Calu3 (cell line): ENCODE measurements around the gene C12orf56. TPM values are rescaled to one million over a fixed set of nuclear protein-coding genes. Genes with fewer than 3 reads are reported as not detected.
"Not testable (repeated sequence)": the region's sequence is repeated elsewhere in the genome, so short reads cannot be mapped to it uniquely, and the experiment has no call there.

Experiments used
- BruUV-seq: library from RNA; stranded (reverse); fragments of 400-500 nt; replicated peaks from 2 replicates; lab custom pipeline; 2021; lab: Mats Ljungman, UMichigan
- CTCF ChIA-PET: fragments of 300-600 bp; sonication (Branson Sonifier 250); formaldehyde crosslinking; loops from one replicate; lab custom pipeline; 2022; ENCODE audit warnings: antibody characterized with exemption; lab: Charles Lee
- DNase-seq: peaks from one replicate; pipeline ENCODE4 v3.0.0; 2022
- H3K27ac Mint-ChIP-seq: one replicate; pipeline ENCODE4 v1.8.0; 2022; ENCODE audit warnings: mixed read lengths; ENCODE audit not compliant: unreplicated experiment
- H3K27me3 Mint-ChIP-seq: one replicate; pipeline ENCODE4 v1.8.0; 2022; ENCODE audit warnings: mixed read lengths; ENCODE audit not compliant: unreplicated experiment
- H3K36me3 Mint-ChIP-seq: one replicate; pipeline ENCODE4 v1.8.0; 2022; ENCODE audit warnings: mild to moderate bottlenecking, moderate library complexity, mixed read lengths; ENCODE audit not compliant: insufficient read depth, unreplicated experiment
- H3K4me1 Mint-ChIP-seq: one replicate; pipeline ENCODE4 v1.8.0; 2022; ENCODE audit warnings: mild to moderate bottlenecking, low read depth, mixed read lengths; ENCODE audit not compliant: unreplicated experiment
- H3K4me3 Mint-ChIP-seq: one replicate; pipeline ENCODE4 v1.8.0; 2022; ENCODE audit warnings: mild to moderate bottlenecking, low read depth, moderate library complexity, mixed read lengths; ENCODE audit not compliant: unreplicated experiment
- H3K9me3 Mint-ChIP-seq: one replicate; pipeline ENCODE4 v1.8.0; 2022; ENCODE audit warnings: low read depth, mixed read lengths; ENCODE audit not compliant: unreplicated experiment
- CTCF ChIP-seq: fragments of 200-600 bp; IDR thresholded peaks from one replicate; pipeline ENCODE4 v1.8.0; 2022; ENCODE audit warnings: antibody characterized with exemption; ENCODE audit not compliant: unreplicated experiment
- intact Hi-C: fragments of 100-400 bp; cut with micrococcal nuclease; formaldehyde crosslinking; loops from one replicate; pipeline ENCODE4 v1.10.0; 2022; ENCODE audit not compliant: unreplicated experiment
- total RNA-seq: library from RNA; stranded (reverse); gene quantifications from 2 replicates; pipeline ENCODE4 v1.2.3, GENCODE V29; 2022

Gene C12orf56
- total RNA-seq, 1 experiment from 2014 or later, result 4.7 TPM

- Mint-ChIP-seq H3K36me3 (no peaks in the 10 kb centered on the region), H3K27me3 (no peaks in the 10 kb centered on the region), H3K27ac (no peak overlapping the region), H3K4me3 (no peak overlapping the region), H3K9me3 (no peaks in the 10 kb centered on the region), H3K4me1 (no peaks in the 10 kb centered on the region)
- TF ChIP-seq CTCF, result no peak
- DNase-seq, result no peak
- intact Hi-C loops, result no loop called here
- CTCF ChIA-PET, result no interaction called here
- BruUV-seq, result no TSS peak
Observed at GRCh38 chr12:64332296-64332695, 58.3 kb downstream of the C12orf56 start.

- BruUV-seq, H3K4me1 Mint-ChIP-seq, H3K4me3 Mint-ChIP-seq, H3K36me3 Mint-ChIP-seq, H3K27ac Mint-ChIP-seq, intact Hi-C loops, H3K9me3 Mint-ChIP-seq, H3K27me3 Mint-ChIP-seq, DNase-seq, CTCF ChIA-PET: not testable (repeated sequence)
Observed at GRCh38 chr12:64329031-64329710, 61.4 kb downstream of the C12orf56 start.

GRCh38 chr12:64325055-64325454 is 65.5 kb downstream of the C12orf56 start:
- no peaks in the 10 kb centered on the region for H3K4me1 Mint-ChIP-seq
- no peak overlapping the region for H3K4me3 Mint-ChIP-seq
- no peak for DNase-seq
- BruUV-seq, result no TSS peak
- H3K36me3 Mint-ChIP-seq, result no peaks in the 10 kb centered on the region
- intact Hi-C loops, result no loop called here
- no peaks in the 10 kb centered on the region for H3K9me3 Mint-ChIP-seq
- CTCF ChIA-PET, result no interaction called here
- H3K27ac Mint-ChIP-seq, result no peak overlapping the region
- H3K27me3 Mint-ChIP-seq, result no peaks in the 10 kb centered on the region
- TF ChIP-seq CTCF, result no peak

GRCh38 chr12:64323476-64324225 is 66.9 kb downstream of the C12orf56 start:
- intact Hi-C loops, result no loop called here
- no TSS peak for BruUV-seq
- CTCF ChIA-PET, result interaction anchor here (1.3 kb wide), 1 partner anchor 12 kb away, joined by 5 read pairs; no protein-coding TSS in a partner anchor

More at GRCh38 chr12:64323476-64324225, 66.9 kb downstream of the C12orf56 start:
- Mint-ChIP-seq H3K4me1 (no peaks in the 10 kb centered on the region), H3K27ac (no peak overlapping the region), H3K27me3 (no peaks in the 10 kb centered on the region), H3K4me3 (no peak overlapping the region), H3K9me3 (no peaks in the 10 kb centered on the region), H3K36me3 (no peaks in the 10 kb centered on the region)
- DNase-seq, result no peak
- no peak for TF ChIP-seq CTCF
